KMS-11 (cell line): Measurements from ENCODE around the gene BTBD9.

Experiments
- H2AFZ ChIP-seq: fragments of 200-600 bp; sonication (generic); 2 replicates; pipeline ENCODE4 v1.6.1; 2016; ENCODE audit warnings: antibody characterized with exemption, mixed run types, low read depth
- H3K27ac ChIP-seq: fragments of 200-600 bp; sonication (generic); 2 replicates; pipeline ENCODE4 v1.6.1; 2016; ENCODE audit warnings: mild to moderate bottlenecking, mixed run types
- H3K27me3 ChIP-seq: fragments of 200-600 bp; sonication (generic); 2 replicates; pipeline ENCODE4 v1.6.1; 2017; ENCODE audit warnings: mild to moderate bottlenecking, low read depth, mixed run types, moderate library complexity; ENCODE audit not compliant: insufficient read depth
- H3K36me3 ChIP-seq: fragments of 200-600 bp; sonication (generic); 2 replicates; pipeline ENCODE4 v1.6.1; 2017; ENCODE audit warnings: mild to moderate bottlenecking, mixed run types; ENCODE audit not compliant: insufficient read depth
- H3K4me1 ChIP-seq: fragments of 200-600 bp; sonication (generic); 2 replicates; pipeline ENCODE4 v1.6.1; 2016; ENCODE audit warnings: mild to moderate bottlenecking, low read depth, mixed run types; ENCODE audit not compliant: poor library complexity, severe bottlenecking
- H3K4me2 ChIP-seq: fragments of 200-600 bp; sonication (generic); 2 replicates; pipeline ENCODE4 v1.7.0; 2016; ENCODE audit warnings: mild to moderate bottlenecking, mixed run types
- H3K4me3 ChIP-seq: fragments of 200-600 bp; sonication (generic); IDR thresholded peaks from 2 replicates; pipeline ENCODE4 v1.6.1; 2017; ENCODE audit warnings: low read depth, low read length, mixed read lengths; ENCODE audit not compliant: insufficient read depth
- H3K79me2 ChIP-seq: fragments of 200-600 bp; sonication (generic); 2 replicates; pipeline ENCODE4 v1.6.1; 2016; ENCODE audit warnings: low read depth, mixed run types; ENCODE audit not compliant: insufficient read depth
- H3K9ac ChIP-seq: fragments of 200-600 bp; sonication (generic); 2 replicates; pipeline ENCODE4 v1.6.1; 2016; ENCODE audit warnings: mild to moderate bottlenecking, mixed run types
- H4K20me1 ChIP-seq: fragments of 200-600 bp; sonication (generic); 2 replicates; pipeline ENCODE4 v1.6.1; 2016; ENCODE audit warnings: mild to moderate bottlenecking, mixed run types; ENCODE audit not compliant: insufficient read depth
- CTCF ChIP-seq: fragments of 200-600 bp; sonication (generic); conservative IDR thresholded peaks from 2 replicates; pipeline ENCODE4 v1.6.1; 2017; ENCODE audit warnings: low read depth, mild to moderate bottlenecking, antibody characterized with exemption, low read length, moderate library complexity, mixed read lengths

BTBD9 gene

GRCh38 chr6:38158762-38159350, 480.9 kb downstream of the BTBD9 start:
- H3K36me3 ChIP-seq: no peaks in the 10 kb centered on the region
- H3K79me2 ChIP-seq: no peaks in the 10 kb centered on the region
- no peak overlapping the region for H3K4me3 ChIP-seq
- TF ChIP-seq CTCF: no peak
- H3K4me1 ChIP-seq: no peaks in the 10 kb centered on the region
- H3K27ac ChIP-seq: no peak overlapping the region
- H4K20me1 ChIP-seq: no peaks in the 10 kb centered on the region
- no peak overlapping the region for H3K9ac ChIP-seq
- no peaks in the 10 kb centered on the region for H3K27me3 ChIP-seq
- no peak overlapping the region for H2AFZ ChIP-seq
- no peak overlapping the region for H3K4me2 ChIP-seq

GRCh38 chr6:38157905-38158304, 481.8 kb downstream of the BTBD9 start:
- Histone ChIP-seq H3K9ac (no peak overlapping the region), H3K4me3 (no peak overlapping the region), H3K27ac (no peak overlapping the region), H4K20me1 (no peaks in the 10 kb centered on the region), H3K79me2 (no peaks in the 10 kb centered on the region), H2AFZ (no peak overlapping the region), H3K4me2 (no peak overlapping the region), H3K36me3 (no peaks in the 10 kb centered on the region), H3K27me3 (no peaks in the 10 kb centered on the region), H3K4me1 (no peaks in the 10 kb centered on the region)
- no peak for TF ChIP-seq CTCF

GRCh38 chr6:38156818-38157565, 482.7 kb downstream of the BTBD9 start:
- Histone ChIP-seq H3K9ac (no peak overlapping the region), H3K27ac (no peak overlapping the region), H2AFZ (no peak overlapping the region), H3K27me3 (no peaks in the 10 kb centered on the region), H3K4me2 (no peak overlapping the region), H3K36me3 (no peaks in the 10 kb centered on the region), H3K4me1 (no peaks in the 10 kb centered on the region), H4K20me1 (no peaks in the 10 kb centered on the region), H3K79me2 (no peaks in the 10 kb centered on the region), H3K4me3 (no peak overlapping the region)
- TF ChIP-seq CTCF: no peak

- no peak overlapping the region for H3K4me2 ChIP-seq
- TF ChIP-seq CTCF: no peak
- H3K4me1 ChIP-seq: no peaks in the 10 kb centered on the region
- H3K27me3 ChIP-seq: no peaks in the 10 kb centered on the region
- H3K4me3 ChIP-seq: no peak overlapping the region
- H3K36me3 ChIP-seq: no peaks in the 10 kb centered on the region
- H2AFZ ChIP-seq: no peak overlapping the region
- H3K79me2 ChIP-seq: no peaks in the 10 kb centered on the region
- H3K9ac ChIP-seq: no peak overlapping the region
- no peaks in the 10 kb centered on the region for H4K20me1 ChIP-seq
- no peak overlapping the region for H3K27ac ChIP-seq
Measured at GRCh38 chr6:38155621-38156204, 484.0 kb downstream of the BTBD9 start.
